CD4-positive, alpha-beta T cell treated with Interleukin-10 for 1 hour (primary cell): Measurements from ENCODE around the gene LRRC27.
"Not testable (repeated sequence)": the region's sequence is repeated elsewhere in the genome, so short reads cannot be mapped to it uniquely, and the experiment has no call there.

ENCODE experiments used
- DNase-seq: peaks from one replicate; pipeline ENCODE4 v3.0.0-alpha.2; 2020

The LRRC27 gene

DNA sequence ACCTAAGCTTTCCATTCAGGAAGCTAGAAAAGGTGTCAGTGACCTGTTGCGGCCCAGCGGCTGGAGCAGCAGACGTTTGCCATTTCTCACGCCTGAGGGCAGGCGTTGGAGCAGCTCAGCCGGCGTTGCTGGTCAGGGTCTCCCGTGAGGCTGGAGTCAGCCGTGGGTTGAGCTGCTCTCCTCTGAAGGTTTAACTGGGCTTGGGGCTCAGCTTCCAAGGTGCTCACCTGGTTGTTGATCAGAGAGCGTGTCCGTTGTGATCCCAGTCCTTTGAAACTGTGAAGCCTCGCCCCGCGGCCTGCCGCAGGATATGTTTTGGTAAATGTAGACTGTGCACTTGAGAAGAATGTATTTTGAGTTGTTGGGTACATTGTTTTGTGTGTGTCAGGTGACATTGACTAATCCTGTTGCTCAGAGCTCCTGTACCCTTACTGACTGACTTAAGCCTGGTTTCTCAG is 44.4 kb downstream of the LRRC27 start:
- DNase-seq: no peak

- DNase-seq: no peak
These were observed 45.3 kb downstream of the LRRC27 start for GRCh38 chr10:132377326-132377725.

GRCh38 chr10:132379026-132379425 is 47.0 kb downstream of the LRRC27 start:
- DNase-seq: not testable (repeated sequence)

DNA sequence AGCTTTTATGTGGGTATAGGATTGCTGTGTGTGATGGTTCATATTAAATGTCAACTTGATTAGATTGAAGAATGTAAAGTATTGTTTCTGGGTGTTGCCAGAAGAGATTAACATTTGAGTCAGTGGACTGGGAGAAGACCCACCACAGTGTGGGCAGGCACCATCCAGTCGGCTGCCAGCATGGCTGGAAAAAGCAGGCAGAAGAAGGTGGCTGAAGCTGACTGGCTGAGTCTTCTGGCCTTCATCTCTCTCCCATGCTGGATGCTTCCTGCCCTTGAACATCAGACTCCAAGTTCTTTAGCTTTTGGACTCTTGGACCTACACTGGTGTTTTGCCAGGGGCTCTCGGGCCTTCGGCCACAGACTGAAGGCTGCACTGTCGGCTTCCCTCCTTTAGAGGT is 49.0 kb downstream of the LRRC27 start:
- not testable (repeated sequence) for DNase-seq

GRCh38 chr10:132381741-132382140 is 49.7 kb downstream of the LRRC27 start:
- no peak for DNase-seq

DNA sequence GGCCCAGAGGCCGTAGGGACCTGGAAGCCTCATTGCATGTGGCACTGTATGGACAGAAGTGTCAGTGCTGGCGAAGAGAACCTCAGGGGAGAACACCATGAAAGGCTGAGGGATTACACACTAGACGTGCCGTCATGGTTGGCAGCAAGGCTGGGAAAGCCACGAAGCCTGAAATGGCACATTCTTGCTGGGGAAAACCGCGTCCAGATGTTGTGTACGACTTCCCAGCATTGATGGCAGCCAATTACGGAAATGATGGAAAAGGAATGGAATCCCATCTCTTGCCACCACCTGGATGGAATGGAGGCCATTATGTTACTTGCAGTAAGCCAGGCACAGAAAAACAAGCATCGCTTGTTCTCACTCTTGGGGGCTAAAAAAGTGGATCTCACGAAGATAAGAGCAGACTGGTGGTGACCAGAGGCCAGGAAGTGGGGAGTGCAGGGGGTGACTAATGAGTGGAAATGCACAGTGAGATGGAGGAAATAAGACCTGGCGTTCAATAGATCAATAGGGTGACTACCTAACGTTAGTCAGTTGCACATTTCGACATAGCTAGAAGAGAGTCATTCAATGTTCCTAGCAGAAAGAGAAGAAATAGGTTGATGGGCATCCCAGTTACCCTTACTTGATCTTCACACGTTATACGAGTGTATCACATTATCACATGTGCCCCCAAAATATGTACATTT is 50.4 kb downstream of the LRRC27 start:
- no peak for DNase-seq

DNA sequence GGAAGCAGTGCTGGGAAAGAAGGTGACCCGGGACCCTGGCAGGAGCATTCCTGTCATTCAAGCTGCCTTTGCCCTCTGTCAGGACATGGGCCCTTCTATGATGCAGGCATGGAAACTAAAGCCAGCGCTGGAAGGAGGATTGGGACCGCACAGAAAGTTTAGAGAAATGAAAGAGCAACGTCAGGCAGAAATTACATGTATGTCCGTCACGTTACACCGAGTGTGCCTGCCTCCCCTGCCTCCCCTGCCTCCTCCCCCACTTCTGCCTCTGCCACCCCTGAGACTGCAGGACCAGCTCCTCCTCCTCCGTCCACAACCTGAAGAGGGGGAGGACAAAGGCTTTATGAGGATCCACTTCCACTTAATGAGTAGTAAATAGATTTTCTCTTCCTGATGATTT is 51.1 kb downstream of the LRRC27 start:
- DNase-seq: no peak

- DNase-seq: no peak
These were observed 51.8 kb downstream of the LRRC27 start for GRCh38 chr10:132383751-132384196.

DNA sequence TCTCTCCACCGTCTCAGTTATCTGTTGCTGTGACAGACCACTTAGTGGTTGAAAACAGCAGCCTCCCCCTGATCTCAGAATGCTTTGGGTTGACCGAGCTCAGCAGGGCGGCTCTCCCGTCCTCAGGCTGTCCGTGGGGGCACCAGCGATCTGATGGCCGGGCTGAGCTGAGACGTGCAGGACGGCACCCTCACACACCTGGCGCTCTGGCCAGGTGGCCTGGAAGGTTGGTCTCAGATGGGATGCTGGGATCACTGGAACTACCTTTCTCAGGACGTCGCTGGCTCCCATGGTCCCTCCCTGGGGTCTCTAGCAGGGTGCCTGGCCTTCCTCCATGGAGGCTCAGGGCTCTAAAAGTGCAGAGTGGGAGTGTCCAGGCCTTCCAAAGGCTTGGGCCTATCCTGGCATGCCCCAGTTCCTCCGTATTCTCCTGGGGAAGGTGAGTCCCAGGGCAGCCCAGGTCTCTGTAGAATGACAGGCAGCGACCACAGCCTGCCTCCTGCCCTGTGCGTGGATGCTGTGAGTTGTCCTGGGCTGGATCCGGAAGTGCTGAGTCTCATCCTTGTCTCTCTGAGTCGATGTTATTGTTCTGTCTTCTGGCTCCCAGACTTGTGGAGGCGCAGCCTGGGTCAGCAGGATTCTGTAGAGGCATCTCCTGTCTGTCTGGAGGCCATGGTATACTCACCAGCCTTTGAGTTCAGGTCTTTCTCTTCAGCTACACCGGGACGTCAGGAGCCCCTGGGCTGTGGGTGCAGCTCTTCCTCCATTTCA is 52.8 kb downstream of the LRRC27 start:
- no peak for DNase-seq

DNA sequence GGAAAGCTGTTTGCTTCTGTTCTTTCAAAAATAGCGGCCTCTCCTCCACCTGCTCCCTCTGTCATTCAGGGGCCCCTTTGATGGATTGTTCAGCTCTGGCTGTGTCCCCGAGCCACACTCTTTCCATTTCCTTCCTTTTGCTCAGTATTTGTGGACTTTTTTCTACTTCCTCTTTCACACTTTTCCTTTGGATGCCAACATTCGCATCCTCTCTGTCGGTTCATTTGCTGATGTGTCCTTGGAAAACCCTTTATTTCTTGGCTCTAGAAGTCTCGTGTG is 53.3 kb downstream of the LRRC27 start:
- DNase-seq: no peak

DNA sequence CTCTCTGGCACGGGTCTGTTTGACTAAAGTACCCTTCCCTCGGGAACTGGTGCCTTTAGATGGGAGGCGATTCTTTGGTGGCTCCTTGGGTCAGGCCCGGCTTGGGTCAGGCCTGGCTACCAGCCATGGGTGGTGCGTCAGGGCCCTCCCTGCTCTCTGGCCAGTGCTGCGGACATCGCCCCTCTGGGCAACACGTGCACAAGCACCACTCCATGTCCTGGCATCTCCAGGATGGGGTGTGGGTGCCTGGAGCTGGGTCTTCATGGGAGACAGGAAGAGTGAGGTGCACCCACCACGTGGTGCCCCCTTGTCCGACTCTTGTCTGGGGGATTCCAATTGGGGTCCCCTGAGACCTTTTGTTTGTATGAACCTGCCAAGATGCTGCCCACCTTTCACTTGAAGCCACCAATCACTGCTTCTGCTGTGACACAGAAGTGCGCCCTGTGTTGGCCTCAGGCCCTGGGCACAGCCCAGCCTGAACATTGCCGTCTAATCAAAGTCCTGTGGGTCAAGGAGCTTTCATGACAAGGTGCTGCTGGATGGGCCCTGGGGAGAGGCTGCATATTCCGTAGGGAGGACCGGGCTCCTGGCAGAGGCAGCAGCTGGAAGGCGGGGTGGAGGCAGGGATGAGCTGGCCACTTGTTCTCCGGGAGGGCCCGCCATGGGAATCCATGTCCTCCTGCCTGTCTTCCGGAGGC is 53.9 kb downstream of the LRRC27 start:
- DNase-seq: no peak

GRCh38 chr10:132386419-132386831 is 54.4 kb downstream of the LRRC27 start:
- no peak for DNase-seq

- DNase-seq: not testable (repeated sequence)
These were observed 54.9 kb downstream of the LRRC27 start for GRCh38 chr10:132386896-132387295.

DNA sequence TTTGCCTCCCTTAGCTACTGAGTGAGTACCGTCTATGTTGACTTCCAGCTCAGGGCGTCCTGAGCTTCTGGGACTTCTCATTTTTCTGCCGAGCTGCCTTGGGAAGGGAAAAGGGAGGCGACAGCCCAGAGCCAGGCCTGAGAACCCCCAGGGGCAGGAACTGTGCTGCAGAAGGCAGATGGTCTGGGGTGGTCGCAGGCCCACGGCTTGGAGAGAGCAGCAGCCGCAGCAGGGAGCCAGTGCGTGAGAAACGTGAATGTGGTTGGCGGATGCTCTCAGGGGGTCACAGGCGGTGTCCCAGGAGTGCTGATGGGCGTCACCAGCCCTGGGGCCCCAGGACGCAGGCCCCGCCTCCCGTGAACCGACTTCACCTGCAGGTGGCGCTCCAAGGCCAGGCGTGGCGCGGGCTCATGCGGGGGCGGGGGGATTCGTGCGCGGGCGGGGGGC is 55.8 kb downstream of the LRRC27 start:
- DNase-seq: peak; percentile 83

DNA sequence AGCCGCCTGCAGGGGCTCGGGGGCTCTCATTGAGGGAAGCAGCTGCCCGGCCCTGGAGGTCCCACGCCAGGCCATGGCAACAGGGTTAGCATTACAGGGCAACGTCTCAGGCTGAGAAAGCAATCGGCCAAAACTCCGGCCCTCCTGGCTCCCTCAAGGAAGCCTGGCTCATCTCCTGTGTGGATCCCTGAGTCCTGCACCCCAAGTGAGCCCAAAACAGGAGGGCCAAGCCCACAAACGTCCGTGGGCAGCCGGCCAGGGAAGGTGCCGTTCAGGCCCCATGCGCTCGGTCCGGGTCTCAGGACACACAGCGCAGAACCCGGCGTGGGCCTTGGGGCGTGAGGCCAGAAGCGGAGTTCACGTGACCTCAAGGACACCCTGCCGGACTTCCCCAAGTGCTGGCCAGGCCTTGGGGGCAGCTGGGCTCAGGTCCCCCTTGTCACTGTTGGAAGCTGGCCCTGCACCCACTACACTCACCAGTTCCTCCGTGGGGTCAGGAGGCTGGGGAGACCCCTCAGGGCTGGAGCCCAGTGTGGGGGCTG is 57.0 kb downstream of the LRRC27 start:
- DNase-seq: no peak

- DNase-seq: no peak
These were observed 57.6 kb downstream of the LRRC27 start for GRCh38 chr10:132389433-132390169.

- DNase-seq: no peak
These were observed 58.4 kb downstream of the LRRC27 start for GRCh38 chr10:132390170-132390920.

GRCh38 chr10:132390921-132391675 is 59.1 kb downstream of the LRRC27 start:
- no peak for DNase-seq

GRCh38 chr10:132391676-132392020 is 59.7 kb downstream of the LRRC27 start:
- no peak for DNase-seq

- no peak for DNase-seq
These were observed 60.3 kb downstream of the LRRC27 start for GRCh38 chr10:132392184-132392800.
